GM23338 (cell line): ENCODE measurements around the gene RPL10.

Source experiments
- CTCF ChIP-seq, 2 experiments: fragments of 200-600 bp in 1 of 2; sonication (generic) in 1 of 2; conservative IDR thresholded peaks; 2 replicates each; pipeline versions ENCODE4 v1.5.1 to v1.6.1; 2016 to 2017; ENCODE audit warnings: antibody characterized with exemption in 2 of 2, low read depth in 2 of 2, mild to moderate bottlenecking in 2 of 2, moderate library complexity in 1 of 2
- POLR2AphosphoS5 ChIP-seq: IDR thresholded peaks from 2 replicates; pipeline ENCODE4 v1.6.1; 2016; ENCODE audit warnings: antibody characterized with exemption, low read depth

GRCh38 chrX:154362085-154362742, 36.0 kb upstream of the RPL10 start:
- TF ChIP-seq POLR2AphosphoS5 (no peak), CTCF (conservative IDR thresholded peaks at IDR 0.05; ENCODE audit: low read depth in 2 of 2) (no peak)
